ENCODE results near the gene NMUR2.

NMUR2 gene

GRCh38 chr5:152367554-152367953 is 37.5 kb downstream of the NMUR2 start:
- DNase-seq = no peak

DNA sequence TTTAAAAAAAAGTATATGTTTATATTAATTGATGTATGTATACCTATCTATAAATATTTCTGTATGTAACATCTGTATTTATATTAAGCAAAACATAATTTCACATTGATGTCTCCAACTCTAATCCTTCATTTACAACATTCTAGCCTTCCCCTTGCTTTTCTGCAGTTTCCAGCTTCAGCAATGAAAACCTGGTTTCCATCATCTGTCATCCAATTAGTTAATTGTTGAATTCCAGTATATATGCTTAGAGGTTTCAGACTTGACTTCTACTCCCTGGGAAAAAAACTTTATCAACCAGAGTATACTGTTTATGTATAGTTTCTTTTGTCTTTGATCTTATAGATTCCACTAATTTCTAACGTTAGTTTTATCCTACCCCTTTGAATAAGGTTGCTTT is 38.4 kb downstream of the NMUR2 start:
- no peak for DNase-seq

GRCh38 chr5:152364899-152365298 is 40.2 kb downstream of the NMUR2 start:
- DNase-seq = no peak

- DNase-seq = no peak
Measured at GRCh38 chr5:152364172-152364571, 40.9 kb downstream of the NMUR2 start.

DNA sequence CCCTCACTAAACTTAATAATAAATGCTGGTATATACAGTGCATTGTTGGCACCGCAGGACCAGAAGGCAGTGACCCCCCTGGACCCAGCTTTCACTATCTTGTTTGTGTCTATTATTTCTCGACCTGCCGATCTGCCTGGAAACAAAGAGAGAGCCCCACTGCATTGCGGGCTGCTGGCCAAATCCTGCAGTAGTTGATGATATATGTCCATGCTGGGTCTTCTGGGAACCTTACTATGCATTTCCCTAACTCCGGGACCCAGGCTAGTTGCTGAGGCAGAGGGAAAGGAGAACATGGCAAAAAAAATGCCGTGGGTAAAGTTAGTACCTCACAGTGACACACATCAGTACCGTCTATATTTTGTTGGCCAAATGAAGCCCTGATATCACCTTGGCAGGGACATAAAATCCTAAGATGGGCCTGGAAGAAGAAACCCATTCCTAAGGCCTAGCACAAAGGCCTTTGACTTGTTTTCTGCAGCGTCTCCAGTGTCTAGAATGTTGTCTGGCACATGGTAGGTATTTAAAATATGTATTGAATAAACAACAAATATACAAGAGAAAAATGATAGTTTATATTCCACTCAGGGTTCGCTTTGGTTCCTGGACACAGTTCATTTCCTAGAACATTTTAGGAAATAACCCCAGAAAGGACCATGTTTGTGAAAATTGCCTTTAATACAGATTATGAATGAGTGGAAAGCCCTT is 46.1 kb downstream of the NMUR2 start:
- DNase-seq = no peak

GRCh38 chr5:152356506-152356905 is 48.6 kb downstream of the NMUR2 start:
- DNase-seq = no peak

- no peak for DNase-seq
Measured at GRCh38 chr5:152355061-152355460, 50.0 kb downstream of the NMUR2 start.

DNA sequence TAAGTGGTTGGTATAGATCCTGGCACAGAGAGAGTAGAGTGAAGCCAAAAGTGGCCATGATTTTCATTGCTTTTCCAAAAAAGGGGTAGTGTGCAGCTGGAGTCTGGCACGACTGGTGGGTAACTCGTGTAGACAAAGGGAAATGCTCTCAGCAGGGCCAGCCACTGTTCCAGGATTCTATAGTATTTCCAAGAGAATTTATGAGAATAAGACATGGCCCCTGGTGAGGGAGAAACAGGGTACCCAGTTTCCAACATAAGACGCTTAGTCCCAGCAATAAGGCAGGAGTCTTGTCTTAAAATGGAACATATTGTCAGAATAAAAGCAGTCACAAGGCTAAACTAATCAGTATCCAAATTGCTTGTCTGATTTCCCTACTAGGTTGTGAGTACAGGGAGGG is 52.1 kb downstream of the NMUR2 start:
- no peak for DNase-seq

GRCh38 chr5:152349683-152350526 is 55.2 kb downstream of the NMUR2 start:
- no peak for DNase-seq
